Fibroblast of skin of scalp (primary cell): ENCODE data around the gene ADAMTS2.

Experiments
- DNase-seq: peaks from one replicate; pipeline ENCODE4 v3.0.0-alpha.2; 2013

ADAMTS2 gene

DNA sequence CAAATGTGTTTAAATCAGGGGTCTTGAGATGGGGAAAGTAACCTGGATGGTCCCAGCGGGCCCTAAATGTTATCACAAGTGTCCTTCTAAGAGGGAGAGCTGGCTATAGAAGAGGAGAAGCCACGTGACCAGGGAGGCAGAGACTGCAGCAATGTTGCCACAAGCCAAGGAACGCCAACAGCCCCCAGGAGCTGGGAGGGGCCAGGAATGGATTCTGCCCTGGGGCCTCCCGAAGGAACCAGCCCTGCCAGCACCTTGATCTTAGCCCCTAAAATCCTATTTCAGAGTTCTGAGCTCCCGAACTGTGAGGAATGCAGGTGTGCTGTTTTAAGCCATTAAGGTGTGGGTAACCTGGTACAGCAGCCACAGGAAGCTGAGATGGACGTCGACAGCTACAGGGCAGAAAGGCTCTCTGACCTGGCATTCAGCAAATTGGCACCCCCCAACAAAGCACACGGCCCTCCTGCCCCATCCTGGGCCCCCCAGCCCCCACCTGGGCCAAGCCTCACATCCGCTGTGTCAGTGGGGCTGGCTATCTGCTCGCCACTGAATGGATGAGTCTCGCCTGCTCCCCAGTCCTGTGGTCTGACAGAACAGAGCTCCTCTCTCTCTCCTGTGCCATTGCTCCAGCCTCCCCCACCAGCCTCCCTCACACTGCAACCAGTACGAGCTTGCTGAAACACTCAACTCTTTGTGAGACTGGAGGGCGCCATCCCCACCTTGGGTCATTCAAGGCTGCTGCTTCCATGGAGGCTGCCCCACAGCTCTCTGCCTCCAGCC lies 78.8 kb downstream of the ADAMTS2 start:
- DNase-seq = no peak

DNA sequence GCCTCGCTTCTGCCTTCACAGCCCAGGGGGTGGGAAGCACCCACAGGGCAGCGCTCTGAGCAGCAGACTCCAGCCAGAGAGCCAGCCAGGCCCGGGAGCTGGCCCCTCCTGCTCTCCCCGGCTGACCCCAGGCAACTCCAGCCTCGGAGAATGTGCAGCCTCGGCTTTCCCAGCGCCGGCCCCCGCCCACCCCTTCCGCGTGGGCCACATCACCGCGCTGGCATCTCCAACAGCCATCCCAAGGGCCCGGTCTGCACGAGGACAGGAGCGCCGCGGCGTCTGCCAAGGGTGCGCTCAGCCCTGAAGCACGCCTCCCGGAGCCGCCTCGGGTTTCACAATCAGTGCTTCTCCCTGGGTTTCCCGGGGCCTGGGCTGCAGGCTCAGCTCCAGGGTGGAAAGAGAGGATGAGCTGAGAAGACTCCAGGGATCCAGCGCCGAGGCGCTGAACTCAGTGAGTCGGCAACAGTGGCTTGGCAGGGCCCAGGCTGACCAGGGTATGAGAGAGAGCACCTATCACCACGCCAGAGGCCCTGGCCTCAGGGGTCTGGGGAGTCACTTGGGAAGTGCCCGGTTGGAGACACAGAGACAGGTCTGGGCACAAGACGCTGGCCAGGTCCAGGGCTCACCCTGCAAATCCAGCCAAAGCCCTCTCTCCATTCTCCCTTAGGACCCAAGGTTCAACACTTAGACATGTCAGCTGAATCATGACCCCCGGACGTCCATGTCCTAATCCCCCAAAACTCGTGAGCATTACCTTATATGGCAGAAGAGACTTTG lies 79.6 kb downstream of the ADAMTS2 start:
- peak; percentile 99 for DNase-seq

DNA sequence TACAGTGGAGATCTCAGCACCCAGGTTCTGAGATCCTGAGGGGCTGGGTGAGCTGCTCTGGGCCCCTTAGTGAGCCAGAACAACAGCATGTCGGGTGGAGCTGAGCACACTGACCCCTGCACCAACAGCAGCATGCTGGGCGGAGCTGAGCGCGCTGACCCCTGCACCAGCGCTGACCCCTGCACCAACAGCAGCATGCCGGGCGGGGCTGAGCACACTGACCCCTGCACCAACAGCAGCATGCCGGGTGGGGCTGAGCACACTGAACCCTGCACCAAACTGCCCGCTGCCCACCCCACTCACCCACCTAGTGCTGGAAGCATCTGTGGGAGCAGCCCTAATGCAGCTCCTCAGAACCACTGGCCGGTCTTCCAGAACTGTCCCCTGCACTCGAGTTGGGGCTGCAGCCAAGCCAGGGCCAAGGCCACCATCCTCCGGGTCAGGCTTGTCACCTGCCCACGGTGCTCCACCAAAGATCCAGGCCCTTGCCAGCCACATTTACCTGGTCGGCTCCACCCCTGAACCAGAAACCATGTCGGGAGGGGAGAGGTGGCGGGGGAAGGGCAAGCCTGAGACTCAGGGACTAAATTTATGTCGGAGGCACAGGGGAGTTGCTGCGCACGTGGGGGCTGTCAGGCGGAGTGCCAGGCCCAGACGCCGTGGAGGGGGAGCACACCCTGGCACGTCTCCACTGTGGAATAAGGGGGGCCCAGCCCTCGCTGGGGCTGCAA lies 80.3 kb downstream of the ADAMTS2 start:
- no peak for DNase-seq

DNA sequence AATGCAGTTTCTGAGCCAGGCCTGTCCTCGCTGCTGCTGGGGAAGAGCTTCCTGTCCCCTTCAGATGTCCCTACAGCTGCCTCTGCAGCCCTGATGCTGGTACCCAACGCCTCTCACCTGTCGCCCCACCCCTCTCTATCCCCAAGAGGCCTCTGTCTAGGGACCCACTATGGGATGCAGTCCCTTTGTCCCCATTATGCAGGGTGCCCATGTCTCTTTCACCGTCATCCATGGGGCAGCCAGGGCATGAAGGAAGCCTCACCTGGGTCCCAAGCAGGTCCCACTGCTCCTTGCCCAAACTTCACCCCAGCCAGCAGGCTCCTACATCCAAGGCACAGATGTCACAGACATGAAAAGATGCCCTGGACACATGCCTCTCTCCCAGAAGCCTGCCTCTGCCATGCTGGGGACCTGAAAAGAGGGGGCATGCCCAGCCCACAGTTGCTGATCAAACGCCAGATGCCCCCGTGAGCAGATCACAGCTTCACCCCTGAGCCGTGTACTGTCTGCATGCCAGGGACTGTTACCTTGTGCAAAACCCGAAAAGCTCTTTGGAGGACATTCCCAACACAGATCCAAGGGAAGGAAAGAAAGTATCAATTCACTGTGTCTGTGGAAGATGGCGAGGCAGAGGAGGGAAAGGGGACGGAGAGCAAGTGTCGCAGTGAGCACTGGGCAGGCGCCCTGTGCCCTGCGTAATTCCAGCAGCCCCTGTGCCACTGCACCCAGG lies 81.0 kb downstream of the ADAMTS2 start:
- DNase-seq = no peak

DNA sequence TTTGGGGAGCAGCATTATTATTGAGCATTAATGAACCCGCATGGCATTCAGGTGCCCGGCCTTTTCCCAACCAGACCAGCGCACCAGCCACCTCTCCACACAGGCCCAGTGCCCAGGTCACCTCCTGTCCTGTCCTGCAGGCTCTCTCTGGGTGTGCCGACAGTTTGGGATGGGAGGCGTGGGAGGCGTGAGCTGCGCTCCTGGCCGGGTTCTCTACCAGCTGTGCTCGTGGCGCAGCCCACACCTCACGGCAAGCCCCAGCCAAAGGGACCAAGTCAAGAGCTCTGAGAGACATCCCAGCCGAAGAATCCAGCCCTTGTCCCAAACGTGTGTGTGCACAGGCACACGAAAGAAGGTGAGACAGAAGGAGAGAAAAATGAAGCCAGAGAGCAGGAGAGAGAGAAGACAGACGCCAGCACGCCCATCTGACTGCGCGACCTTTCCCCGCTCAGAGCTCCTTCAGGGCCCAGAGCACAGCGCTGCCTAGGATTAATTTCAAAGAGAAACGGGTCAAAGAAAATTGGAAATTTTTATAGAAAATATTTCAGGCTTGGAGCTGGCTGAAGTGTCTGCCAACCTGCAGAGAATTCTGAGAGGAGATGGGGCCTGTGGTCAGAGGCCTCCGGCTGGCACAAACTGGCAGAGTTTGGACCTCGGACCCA lies 81.7 kb downstream of the ADAMTS2 start:
- no peak for DNase-seq

DNA sequence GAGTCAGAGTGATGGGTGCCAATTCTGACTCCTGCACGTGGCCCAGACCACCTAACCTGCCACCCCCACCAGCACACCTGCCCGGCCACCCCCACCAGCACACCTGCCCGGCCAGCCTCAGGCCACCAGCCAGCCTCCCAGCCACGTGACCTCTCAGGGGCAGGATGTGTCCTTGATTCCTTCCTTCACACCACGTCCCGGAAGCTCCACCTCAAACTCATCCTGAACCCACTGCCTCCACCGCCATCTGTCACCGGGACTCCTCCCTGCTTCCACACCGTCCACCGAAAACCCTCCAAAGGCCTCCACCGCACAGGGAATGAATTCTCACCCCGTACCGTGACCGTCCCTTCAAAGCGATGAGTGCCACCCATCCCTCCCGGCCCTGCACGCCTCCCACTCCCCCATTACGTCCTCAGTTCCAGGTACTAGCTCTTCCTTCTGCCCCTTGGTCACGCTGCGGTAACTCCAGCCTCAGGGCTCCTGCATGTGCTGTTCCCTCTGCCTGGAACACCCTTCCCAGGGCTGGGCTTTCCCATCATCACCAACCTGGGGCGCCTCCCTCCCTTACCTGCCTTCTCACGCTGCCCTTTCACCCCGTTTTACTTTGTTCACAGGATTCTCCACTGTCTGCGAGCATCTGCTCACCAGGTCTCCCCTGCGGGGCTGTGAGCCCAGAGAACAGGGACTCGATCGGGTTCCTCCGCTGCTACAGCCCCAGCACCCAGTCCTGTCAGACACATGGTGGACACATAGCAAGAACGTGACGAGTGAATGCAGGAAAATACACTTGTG lies 82.9 kb downstream of the ADAMTS2 start:
- DNase-seq = no peak

DNA sequence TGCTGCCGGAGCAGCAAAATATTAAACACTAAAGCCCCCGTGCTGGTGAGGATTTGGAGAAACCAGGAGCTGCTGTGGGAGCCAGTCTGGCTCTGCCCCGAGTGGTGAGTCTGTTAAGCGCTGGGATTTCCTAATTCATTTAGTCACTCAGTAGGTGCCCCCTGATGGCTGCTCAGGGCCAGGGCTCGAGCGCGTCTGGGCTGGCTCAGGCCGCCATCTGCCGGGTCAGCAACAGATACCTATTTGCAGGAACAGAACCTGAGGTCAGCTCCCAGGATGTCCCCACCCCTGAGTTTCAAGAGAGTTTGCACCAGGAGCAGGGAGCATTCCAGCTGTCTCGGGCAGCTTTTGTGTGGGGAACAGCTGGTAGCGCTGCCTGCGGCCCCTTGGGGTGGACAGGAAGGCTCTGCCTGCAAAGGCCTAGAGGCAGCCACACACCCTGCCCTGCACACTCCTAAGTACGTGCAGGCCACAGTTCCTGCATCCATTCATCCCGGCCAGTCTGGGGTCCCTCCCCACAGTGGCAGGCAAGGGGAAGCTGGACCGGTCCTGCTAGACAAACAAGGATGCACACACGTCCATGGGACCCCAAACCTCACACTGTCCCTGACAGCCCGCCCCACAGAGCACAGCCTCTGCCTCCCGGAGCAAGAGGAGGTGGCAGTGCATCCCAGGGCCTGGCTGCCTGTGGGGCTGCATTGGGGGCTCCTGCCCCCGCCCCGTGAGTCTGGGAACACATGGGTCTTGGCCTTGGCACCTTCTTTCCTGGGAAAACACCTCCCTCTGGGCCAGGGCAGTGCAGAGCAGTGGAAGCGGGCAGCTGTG lies 83.7 kb downstream of the ADAMTS2 start:
- DNase-seq = no peak

DNA sequence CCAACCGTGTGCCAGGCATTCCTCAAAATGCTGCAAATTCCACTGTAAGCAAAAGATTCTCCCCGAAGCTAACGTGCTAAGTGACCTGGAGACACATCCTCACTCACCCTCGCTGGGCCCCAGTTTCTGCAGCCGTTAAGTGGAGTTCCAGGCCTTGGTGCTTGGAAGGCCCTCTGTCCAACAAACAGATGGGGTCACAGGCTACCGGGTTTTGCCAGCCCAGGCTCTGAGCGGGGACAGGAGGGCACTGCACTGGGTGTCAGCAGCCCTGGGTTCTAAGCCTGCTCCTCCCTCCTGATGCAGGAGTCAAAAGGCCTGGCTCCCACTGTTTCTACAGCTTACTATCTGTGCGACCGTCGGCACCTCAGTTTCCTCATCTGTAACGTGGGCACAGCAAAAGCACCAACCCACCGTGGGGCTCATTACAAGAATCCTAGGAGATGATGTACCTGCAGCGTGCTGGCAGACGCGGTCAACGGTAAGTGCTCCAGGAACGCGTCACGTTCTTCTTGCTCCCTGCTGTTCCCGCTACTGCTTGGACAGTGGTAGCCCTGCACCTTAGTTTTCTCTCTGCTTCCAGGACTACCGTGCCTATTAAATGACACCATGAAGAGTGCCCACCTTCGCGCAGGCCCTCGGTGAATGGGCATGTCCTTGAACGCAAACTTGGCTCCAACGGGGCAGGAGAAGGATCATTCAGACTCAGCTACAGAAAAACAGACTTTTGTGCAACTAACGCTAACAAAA lies 84.8 kb downstream of the ADAMTS2 start:
- DNase-seq = no peak

DNA sequence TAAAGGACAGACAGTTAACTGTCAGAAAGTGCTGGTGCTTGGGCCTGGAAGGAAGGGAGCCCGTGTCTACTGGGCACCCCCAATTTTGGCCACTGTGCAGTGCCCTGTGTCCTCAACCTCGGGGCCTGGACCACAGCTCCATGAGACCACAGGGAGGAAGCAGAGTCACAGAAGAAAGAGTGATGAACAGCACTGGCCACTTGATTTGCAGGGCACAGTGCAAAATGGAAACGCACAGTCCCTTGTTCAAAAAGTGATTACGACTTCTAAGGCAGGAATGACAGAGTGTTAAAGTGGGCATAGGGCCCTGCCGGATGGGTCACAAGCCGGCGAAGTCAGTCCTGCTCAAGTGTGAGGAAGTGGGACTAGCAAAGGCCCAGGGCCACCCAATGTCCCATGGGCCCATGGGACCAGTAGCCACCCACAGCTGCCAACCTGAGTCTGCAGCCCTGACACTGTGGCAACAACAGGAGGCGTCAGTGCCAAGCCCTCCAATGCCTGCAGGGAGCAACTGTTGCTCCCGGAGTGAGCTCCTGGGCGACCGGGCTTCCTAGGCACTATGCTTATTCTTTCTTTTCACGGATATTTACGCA lies 85.4 kb downstream of the ADAMTS2 start:
- no peak for DNase-seq

DNA sequence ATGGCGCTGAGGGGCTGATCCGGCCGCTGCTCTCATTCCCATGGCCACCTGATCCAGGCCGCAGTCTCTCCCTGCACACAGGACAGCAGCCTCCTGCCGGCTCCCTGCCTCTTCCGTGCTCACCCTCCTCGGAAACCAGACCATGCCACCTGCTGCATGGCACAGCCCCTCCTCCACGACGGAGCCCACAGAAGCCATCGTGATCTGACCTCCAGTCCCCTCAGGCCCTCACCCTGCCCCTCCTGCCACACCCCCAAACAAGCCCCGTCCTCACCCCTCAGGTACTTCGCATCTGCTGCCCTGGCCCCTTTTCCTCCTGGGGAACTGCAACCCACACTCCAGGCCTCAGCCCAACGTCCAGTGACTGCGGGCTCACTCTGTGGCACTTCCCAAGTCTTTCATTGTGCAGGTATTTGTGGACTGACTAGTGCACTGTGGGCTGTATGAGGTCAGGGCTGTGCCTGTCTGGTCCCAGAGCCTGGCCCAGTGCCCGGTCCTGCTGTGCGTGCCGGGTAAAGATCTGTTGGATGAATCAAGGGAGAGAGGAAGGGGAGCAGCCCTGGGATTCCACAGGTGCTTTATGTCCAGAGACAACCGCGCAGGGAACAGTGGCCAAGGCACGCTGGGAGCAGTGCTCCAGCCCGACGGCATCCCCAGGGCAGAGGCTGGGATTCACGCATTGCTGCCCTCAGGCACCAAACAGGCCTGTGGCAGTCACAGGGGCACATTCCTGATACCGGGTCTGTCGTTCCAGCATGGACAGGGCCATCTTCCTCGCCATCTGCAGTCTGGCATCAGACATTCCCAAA lies 86.1 kb downstream of the ADAMTS2 start:
- DNase-seq = peak; percentile 45

DNA sequence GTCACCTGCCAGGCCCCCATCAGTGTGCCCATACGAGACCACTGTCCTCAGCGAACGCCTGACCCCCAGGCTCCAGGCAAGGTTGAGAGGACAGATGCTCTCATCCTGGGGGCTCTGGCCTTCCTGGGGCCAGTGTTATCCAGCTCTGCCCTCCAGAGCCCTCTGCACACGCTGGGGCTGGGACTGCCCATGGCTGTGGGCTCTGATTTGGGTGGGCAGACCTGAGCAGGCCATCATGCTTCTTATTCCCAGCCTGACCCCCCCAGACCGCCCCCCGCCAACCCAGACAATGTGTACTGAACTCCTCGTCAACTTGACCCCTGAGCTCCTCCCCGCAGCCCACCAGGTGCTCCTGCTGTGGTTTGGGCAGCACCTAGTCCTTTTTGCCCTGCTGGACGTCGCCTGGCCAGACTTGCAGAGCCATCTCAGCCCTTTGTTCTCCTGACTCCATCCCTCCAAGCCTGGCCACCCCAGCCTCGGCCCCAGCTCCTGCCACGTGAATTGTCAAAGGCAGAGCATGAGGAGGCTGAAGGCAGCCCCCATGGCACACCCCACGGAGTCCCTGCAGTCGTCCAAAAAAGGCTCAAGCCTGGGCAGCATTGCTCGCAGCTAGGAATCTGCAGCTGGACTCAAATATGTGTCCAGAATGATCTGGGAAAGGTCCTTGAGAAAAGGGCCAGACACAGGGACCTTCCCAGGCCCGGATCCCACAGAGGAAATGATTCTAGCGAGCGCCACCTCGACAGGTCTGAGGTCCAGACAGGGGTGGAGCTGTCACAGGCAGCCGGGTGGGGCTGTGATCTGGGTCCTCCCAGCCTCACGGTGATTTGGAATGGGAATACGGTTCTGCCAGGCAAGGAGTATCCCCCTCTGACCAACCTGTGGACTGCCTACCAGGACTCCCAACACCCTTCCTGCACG lies 87.0 kb downstream of the ADAMTS2 start:
- DNase-seq = no peak

DNA sequence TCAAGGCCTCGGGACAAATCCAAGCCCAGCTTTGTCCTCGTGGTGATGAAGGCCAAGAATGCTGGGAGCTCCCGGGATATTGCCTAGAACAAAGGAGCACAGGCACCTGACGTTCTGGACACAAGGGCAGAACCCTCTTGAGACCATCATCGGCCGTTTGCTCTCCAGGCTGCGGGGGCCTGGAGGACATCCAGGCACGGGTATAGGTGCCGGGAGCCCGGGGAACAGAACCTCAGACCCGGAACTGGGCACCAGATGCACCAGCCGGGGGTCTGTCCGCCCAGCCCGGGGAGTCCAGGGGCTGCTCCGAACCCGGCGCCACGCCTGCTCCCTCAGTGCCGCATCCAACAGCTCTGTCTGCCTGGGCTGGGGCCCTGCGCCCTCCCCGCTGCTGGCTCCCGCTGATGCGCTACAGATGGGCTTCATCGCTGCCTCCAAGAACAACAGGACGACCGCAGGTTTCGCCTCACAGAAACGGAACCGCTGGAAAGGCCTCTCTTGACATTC lies 88.0 kb downstream of the ADAMTS2 start:
- peak; percentile 56 for DNase-seq

DNA sequence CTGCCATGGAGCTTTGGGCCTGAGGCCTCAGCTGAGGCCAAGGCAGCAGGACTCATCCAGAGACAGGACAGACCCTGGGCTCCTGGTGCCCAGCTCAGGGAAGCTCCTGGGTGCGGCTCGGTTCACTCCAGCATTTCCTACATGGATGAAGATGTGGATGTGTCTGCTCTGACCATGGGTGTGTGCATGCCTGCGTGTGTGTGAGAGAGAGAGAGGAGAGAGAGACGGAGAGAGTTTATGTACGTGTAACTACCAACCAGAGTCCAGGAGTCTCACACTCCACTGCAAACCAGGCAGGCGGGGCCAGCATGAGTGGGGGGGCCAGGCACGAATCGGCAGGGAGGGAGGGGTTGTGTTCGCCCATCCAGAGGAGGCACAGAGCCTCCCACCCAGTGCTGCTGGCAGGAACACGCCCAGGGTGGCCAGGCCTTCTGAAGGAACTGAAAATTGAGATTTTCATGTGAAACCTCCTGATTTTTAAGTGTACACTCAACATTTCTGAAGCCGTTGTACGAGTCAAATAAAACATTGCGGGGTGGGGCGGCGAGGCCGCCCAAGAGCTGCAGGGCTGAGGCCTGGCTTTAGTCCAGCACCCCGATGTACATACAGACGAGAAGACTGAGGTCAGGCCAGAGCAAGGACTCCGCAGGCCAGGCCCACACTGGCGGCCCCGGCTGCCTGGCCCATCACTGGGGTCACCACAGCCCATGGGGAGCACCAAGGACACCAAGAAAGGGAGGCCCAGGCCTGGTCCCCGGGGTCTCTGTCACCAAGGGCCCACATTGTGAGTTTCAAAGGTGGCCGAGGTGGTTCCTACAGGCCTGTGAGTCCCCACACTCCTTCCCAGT lies 88.7 kb downstream of the ADAMTS2 start:
- no peak for DNase-seq

DNA sequence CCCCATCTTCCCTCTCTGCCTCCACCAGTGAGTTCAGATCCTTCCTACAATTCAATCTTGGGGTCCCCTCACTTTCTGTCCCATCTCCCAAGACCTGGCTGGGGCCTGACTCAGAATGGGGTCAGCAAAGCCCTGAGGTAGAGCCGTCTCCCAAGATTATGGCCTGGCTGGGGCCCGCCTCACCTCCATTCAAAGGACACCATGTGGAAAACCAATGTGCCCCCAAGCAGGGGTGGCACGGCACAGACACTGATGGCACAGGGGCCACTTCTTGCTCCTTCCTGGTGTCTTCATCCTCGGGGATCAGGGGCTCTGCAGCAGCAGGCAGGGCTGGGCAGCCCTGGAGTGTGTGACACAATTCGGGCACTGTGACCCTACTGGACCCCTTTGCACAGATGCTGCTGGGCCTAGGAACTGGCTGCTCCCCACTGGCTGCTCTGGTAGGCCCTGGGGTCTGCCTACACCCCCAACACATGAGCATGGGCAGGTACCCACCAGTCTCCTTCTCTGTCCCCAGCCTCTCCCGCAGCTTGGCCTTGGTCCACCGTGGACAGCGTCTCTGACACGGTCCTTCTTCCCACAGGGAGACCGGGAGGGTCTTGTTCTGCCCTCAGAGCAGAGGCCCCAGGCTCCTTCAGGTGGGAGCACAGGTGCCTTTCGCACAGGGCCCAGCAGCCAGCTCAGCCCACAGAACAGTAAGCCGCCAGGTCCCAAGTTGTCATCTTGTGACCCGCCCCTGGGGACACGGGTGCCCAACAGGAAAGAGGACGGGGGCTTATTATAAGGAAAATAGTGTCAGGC lies 89.5 kb downstream of the ADAMTS2 start:
- DNase-seq = no peak
